GM04503 (cell line): ENCODE data around the gene CD274.
"Not testable (repeated sequence)": the region's sequence is repeated elsewhere in the genome, so short reads cannot be mapped to it uniquely, and the experiment has no call there.

ENCODE experiments used
- DNase-seq: peaks from one replicate; pipeline ENCODE4 v3.0.0-alpha.2; 2012; ENCODE audit warnings: low read depth

Gene CD274

GRCh38 chr9:5450359-5451091, at the start of gene CD274:
Gene CD274, plus strand, starts transcription at chr9:5450542. Its CDS starts 5,572 bp downstream, at chr9:5456114.
- DNase-seq: no peak

GRCh38 chr9:5402217-5402616, 48.1 kb upstream of the CD274 start:
- no peak for DNase-seq

- DNase-seq: no peak
Measured at GRCh38 chr9:5408596-5408995, 41.7 kb upstream of the CD274 start.

- no peak for DNase-seq
Measured at GRCh38 chr9:5416953-5417352, 33.4 kb upstream of the CD274 start.

GRCh38 chr9:5418481-5418880, 31.9 kb upstream of the CD274 start:
- DNase-seq: no peak

- no peak for DNase-seq
Measured at GRCh38 chr9:5419987-5420386, 30.4 kb upstream of the CD274 start.

- DNase-seq: no peak
Measured at GRCh38 chr9:5421163-5421562, 29.2 kb upstream of the CD274 start.

GRCh38 chr9:5422276-5422675, 28.1 kb upstream of the CD274 start:
- DNase-seq: no peak

GRCh38 chr9:5425006-5425628, 25.2 kb upstream of the CD274 start:
- no peak for DNase-seq

GRCh38 chr9:5427005-5427404, 23.3 kb upstream of the CD274 start:
- DNase-seq: no peak

GRCh38 chr9:5428172-5428571, 22.2 kb upstream of the CD274 start:
- DNase-seq: no peak

- DNase-seq: no peak
Measured at GRCh38 chr9:5428794-5429528, 21.4 kb upstream of the CD274 start.

GRCh38 chr9:5429873-5430564, 20.3 kb upstream of the CD274 start:
- DNase-seq: no peak

GRCh38 chr9:5430912-5431311, 19.4 kb upstream of the CD274 start:
- no peak for DNase-seq

GRCh38 chr9:5432890-5433289, 17.5 kb upstream of the CD274 start:
- not testable (repeated sequence) for DNase-seq

- DNase-seq: not testable (repeated sequence)
Measured at GRCh38 chr9:5433328-5433727, 17.0 kb upstream of the CD274 start.

- DNase-seq: not testable (repeated sequence)
Measured at GRCh38 chr9:5433841-5434810, 16.2 kb upstream of the CD274 start.

- DNase-seq: no peak
Measured at GRCh38 chr9:5435912-5436311, 14.4 kb upstream of the CD274 start.

GRCh38 chr9:5436441-5436840, 13.9 kb upstream of the CD274 start:
- DNase-seq: no peak

GRCh38 chr9:5437254-5438216, 12.8 kb upstream of the CD274 start, which contains the start of gene PLGRKT:
Gene PLGRKT, minus strand, starts transcription at chr9:5437925. Its CDS starts 5,948 bp downstream, at chr9:5431977.
- DNase-seq: peak; percentile 71
